GM19351 (cell line): ENCODE data around the gene MPPED1.

ENCODE experiments used
- ATAC-seq: cut with Tn5 transposase; IDR thresholded peaks from one replicate; pipeline ENCODE4 v1.9.1; 2021; ENCODE audit warnings: mild to moderate bottlenecking, moderate library complexity; ENCODE audit not compliant: unreplicated experiment

MPPED1 gene

DNA sequence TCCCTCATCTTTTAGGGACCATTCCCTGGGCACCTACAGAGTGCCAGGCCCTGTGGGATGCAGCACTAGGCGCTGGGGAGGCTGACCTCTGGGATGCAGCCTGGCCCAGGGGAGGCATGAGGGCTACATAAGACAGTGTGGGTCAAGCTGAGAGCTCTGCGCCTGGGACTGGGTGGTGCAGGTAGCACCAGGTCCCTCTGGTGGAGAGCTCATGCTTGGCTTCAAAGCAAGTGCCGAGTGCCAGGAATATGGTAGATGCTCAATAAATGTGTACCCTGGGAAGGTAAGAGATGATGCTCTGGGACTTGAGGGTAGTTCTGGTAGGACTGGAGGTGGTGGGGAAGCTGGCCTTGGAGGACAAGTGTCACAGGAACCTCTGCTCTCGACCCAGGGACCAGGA lies 2.0 kb upstream of the MPPED1 start:
- ATAC-seq, result no peak

DNA sequence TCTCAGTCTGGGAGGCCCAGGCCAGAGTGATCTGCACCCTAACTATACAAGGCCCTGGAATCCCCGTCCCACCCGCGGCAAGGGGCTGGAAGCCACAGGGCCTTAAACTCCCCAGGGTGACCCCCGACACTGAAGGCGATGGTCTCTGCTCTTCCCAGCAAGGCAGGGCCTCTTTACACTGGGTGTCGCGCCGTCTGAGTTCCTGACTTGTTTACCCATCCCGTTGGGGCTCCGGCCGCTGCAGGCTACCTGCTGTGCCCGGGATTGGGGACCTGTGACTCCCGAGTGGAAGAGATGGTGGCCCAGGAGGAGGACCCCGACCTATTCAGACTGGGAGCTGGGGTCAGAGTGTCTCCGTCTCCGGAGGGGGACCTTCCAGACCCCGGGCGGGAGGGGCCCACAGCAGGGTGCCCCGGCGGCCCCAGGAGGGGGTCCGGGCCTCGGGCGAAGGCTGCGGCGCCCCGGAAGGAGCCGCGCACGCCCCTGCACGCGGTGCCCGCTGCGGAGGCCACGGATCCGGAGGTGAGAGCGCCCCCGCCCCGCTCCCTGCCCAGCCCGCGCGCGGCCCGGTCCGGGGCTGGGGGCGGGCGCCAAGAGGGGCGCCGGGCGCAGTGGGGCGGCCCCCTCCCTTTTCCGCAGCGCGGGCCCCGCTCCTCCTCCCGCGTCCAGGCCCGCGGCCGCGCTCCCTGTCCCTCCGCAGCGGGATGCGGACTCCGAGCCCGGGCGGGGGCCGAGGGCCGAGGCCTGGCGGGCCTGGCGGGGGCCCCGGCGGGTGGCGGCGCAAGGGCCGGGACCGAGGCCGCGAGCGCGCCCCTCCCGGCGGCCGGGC lies 560 bp upstream of the MPPED1 start:
- no peak for ATAC-seq

DNA sequence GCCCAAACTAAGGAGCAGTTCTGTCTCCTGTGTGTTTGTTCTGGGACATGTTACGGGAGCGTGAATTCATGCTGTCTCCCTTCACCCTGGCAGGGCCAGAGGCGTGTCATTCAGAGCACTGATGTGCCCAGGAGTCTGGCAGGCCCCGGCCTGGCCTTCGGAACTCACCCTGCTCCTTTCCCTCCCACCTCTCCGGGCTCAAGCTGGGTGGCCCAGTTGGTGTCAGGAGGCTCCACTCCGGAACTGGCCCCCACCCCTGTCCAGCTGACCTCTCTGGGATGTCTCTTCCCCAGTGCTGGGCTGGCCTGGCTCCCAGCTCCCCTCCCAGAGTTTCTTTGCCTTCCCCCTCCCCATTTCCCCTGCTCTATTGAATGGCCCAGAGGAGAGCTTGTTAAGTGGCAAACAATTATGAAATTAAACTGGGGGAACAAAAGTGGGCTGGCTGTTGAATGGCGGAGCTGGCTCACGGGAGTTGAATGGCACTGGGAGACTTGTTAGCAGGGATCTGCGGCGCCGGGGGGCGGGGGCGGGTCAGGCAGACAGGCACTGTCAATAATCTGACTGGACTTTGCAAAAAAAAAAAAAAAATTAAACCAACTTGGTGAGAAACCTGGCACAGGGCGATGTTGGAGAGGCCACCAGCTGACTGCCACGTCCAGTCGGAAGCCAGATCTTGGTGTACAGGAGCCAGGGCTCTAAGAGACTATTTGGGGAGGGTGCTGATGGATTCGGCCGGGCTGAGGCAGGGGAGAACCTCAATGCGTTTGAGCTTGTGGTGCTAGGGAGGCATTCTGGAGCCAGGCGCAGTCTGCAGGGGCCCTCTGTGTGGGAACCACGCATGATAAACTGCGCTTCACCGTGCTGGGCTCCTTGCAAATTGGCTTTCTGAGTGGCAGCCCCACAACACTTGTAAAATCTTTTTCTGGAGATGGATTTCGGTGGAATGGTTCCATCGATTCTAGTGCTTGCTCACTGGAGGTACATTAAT lies 1.3 kb downstream of the MPPED1 start:
- ATAC-seq, result no peak

DNA sequence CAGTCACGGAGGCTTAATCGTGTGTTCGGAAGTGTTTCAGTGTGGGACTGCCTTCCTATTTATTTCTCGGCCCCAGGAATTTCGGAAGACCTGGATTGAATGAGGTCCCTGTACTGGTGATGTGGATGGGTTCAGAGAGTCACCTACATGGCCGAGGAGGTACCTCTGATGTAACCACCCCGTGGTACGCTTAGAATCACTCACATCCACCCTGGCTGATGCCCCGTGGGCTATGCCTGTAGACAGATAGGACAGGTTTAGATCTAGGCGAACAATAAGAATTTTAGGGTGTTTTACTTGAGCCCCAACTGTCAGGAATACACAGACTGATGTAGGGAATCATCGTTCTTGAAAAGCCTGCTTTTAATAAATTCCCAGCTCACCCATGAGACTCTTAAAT lies 2.0 kb downstream of the MPPED1 start:
- ATAC-seq, result no peak

DNA sequence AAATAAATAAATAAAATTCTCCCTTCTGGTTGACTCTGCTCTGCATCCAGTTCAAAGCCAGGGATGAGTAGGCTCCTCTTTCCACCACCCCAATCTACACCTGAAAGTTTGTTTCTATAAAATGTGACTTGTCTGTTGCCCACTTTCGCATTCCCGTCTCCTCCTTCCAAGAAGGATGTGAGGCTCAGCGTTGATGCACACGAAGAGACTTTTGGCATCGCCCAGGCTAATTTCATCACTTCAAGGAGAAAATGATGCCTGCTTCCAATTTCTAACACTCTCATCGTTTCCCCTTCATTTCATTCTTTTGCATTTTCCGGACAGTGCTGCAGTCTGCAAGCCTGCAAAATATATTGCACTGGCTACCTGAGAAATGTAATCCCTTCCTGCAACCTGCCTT lies 3.9 kb downstream of the MPPED1 start:
- ATAC-seq, result no peak

DNA sequence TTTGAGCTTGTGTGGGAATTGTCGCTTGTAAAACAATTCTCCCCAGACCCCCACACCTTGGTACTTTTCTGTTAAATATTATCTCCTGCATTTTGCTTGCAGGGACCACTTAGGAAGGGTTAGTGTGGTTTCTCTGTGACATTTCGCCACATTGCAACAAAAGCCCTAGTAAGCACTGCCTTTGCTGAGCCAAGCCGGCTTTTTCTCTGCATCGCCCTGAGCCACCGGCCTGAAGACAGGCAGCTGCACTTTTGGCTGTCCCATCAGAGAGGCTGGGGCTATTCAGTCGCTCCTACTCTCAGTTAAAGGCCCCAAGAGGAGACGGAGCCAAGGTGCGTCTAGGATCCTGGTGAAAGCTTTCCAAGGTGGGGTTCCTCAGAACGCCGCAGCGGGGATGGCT lies 5.7 kb downstream of the MPPED1 start:
- no peak for ATAC-seq

DNA sequence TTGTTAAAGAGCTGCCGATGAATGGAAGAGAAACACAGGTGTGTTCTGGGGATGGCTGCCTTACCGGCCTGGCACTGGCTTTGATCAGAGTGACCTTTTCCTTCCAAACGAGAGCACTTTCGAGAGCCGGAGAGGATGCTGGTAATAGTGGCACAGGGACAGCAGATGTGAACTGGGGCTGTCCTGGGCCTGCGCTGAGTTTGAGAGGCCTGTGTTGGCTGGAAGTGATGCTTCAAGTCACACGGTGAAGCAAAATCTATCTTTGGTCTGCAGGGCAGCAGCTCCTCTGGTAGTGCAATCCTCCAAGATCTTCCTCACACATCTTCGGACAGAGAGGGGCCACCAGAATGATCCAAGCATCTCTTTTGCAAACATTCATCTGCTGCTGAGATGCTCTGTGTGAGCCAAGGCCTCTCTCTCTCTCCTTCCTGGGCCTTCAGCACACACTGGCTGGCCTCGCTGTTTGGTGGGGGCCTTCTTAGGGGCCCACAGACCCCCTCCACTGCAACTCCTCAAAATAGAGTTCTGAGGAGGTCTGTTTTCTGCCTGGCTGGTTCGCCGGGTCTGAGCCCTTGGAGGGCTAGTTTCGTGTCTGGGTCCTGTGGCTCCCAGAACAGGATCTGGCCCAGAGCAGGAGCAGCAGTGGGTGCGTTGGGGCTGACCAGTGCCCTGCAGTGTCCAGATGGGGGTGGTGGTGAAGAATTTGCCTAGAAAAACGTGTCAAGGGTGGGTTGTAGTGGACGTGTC lies 6.4 kb downstream of the MPPED1 start:
- ATAC-seq, result no peak

DNA sequence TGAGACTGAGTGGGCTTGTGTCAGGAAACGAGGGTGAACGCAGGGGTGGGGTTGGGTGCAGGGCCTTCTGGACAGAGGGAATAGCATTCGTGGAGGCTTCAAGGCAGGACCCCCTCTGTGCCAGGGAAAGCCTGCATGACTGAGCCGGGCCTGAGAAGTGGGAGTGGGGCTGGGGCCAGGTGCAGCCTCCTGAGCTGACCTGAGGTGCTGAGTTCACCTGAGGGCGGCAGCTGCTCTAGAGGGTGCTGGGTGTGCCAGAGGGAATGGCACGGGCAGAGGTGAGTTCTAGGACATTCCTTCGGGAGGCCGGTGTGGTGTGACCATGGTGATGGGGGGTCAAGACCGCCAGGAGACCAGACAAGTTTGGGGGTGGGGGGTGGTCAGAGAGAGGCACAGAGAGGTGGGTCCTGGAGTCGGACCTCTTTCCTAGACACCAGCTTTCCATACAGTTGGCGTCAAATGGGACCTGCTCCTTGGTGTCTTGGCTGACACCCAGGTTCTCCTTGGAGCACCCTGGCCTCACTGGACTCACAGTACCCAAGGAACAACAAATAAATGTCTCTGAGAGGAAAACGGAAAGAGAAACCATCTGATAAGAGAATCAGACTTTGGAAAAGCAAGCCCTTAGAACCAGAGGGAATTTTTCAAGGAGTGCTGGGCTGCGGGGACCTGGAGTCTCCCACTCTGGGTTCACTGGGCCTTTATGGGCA lies 7.7 kb downstream of the MPPED1 start:
- ATAC-seq, result no peak

DNA sequence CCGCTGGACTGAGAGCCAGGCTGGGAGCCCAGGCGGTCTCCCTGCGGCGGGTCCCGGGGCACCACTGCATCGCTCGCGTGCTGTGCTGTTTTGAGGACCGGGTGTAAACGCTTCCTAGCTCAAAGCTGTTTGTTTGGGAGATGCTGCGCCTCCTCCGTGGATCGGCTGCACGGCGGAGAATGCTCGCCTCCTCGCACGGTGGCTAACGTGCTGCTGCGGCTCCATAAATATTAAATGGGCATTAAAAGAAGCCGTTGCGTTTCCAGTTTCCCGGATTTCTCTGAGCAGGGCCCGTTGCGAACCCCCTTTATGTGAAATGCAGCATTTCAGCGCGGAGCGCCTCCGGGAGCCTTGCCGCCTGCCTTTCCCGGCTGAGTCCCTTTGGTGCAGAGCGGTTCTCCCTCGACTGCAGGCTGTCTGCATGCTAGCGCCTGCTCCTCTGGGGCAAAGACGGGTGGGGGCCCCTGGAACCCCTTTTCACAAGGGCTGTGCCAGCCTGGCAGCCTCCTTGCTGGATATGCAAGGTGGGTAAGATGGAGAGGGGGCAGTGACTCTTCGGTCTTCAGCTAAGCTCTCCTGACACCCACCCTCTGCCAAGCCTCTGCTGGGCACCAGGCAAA lies 9.3 kb downstream of the MPPED1 start:
- no peak for ATAC-seq

DNA sequence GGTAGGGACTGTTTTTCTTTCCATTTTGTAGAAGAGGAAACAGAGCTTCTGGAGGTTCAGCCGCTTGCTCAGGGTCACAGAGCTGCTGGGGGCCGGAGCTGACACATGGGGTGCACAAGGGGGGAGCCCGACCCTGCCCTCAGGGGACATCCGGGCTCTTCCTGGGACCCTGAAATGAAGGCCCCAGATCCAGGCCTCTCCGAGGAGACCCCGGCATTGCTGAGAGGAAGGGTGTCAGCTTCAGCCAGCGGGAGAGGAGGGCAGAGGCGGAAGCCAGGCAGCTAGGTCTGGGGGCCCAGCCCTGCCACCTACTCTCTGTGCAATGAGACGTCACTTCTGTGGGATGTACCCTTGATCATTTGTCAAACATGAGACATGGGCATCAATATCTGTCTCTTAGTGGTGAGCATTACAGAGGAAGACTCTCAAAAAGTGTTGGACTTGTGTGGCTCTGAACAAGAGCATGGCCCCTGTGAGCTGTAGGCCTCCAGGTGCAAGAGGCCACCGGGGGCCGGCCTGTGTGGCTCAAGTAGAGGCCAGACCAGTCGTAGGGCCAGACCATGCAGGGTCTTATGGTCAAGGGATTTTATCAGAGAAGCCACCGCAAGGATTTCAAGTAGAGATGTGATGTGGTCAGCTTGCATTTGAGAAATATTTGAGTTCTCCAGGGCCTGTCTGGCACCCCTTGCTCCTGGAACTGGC lies 10.3 kb downstream of the MPPED1 start:
- no peak for ATAC-seq

DNA sequence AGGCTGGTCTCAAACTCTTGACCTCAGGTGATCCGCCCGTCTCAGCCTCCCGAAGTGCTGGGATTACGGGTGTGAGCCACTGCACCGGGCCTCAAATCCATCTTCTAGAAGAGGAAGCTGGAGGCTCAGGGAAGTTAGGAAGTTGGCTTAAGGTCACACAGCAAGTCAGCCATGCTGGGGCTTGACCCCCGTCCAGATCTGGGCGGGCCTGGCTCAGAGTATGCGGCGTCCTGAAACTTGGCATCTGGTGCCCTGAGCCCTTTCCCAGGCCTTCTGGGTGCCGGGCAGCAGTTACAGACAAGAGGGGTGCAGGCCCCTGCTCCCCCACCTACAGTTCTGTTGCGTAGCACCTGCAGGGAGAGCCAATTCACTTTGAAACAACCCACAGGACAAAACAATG lies 11.2 kb downstream of the MPPED1 start:
- no peak for ATAC-seq

DNA sequence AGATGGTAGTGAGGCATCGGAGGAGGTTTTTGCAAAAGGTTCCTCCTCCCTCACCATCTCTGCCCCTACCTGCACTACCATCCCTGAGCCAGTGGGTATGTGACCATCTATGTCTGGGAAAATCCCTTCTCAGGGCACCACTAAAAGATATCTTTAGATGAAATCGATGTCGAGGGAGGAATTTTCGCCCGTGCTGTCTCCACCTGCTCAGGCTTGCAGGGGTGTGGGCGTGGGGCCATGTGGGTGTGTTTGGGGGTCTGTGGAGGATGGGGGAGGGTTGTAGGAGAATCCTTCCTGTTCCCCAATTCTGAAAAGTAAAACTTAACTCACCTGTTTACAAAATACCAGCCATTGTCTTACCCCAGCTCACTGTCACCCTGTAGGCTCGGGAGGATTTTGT lies 12.4 kb downstream of the MPPED1 start:
- ATAC-seq, result no peak

DNA sequence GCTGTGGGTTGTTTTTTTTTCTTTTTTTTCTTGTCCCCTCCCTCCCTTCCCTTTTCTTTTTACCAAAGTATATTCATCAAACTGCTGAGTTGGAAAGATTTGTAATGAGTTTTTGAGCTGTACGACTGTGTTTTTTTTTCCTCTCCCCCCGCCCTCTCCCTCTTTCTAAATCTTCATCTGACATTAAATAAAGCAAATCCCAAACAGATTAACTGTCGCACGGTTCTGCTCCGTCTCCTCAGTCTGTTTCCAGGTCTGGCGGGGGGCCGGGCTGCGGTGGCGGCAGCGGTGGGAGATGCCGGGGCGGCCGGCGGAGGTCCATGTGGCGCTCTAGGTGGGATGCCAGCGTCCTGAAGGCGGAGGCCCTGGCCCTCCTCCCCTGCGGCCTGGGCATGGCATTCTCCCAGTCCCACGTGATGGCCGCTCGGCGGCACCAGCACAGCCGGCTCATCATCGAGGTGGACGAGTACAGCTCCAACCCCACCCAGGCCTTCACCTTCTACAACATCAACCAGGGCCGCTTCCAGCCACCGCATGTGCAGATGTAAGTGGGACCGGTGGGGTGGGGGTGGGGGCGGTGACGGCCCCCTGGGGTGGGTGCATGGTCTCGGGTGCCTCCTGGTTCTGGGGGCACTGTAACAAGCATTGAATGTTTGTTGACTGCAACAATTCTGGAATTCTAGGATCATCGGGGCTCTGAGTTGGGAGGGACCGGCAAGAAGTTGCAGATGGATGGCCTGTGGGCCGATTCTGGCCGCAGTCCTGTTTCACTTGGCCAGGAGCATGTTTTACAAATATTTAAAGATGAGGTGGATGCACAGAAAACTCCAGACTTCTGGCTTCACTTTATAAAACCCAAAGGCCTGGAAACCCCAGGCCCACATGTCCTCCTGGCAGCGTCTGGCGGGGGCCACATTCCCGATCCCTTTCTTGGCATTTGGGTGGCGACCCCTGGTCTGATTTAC lies 13.1 kb downstream of the MPPED1 start:
- no peak for ATAC-seq

DNA sequence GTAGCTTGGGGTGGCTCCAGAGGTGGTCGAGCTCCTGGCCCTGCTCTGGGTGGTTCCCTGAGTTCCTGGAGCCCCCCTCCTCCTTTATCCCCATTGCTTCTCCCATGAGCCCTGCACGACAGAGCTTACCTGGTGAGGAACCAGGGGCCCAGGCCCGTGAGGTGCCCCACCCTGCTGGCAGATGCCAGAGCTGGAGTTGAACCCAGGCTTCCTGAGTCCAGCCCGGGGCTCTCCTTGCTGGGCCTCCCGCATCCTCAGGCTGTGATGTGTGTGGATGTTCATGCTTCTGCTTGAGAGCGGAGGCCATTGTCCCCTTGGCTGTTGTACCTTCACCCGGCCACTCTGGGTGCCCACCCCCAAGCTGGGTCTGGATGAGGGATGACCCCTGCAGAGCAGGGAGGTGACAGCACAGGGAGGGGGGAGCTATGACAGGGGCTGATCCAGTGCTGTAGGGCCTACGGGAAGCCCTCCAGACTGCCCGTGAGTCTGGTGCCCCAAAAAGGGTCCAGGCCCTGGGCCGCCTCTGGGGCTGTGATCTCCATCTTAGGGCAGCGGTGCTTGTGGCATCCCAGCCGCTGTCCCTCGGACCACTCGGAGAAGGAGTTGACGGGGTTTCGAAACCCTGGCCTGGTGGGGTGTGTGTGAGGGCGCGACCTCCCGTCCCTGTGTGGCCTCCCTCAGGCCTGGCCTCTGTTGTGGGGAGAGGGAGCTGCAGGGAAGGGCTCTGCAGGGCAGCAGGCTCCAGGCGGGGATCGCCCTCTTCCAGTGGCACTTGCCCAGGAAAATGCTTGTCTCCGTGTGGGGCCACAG lies 14.4 kb downstream of the MPPED1 start:
- ATAC-seq, result no peak

DNA sequence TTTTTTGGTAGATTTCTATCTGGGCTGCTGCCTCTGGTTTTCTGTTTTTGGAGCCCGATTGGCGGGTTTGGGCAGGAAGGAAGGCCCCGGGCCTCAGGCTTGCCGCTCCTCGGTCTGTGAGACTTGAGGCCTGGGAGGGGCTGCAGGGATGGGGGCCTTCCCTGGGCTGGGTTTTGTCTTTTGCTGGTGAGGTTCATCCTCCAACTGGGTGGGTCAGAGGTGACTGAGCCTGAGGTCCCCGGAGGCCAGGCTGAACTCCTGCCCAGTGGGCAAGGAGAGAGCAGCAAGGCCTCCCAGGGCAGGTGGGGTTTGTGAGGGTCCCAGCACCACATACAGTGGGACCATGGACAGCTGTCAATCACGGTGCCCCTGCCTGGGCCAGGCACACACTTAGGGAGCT lies 15.0 kb downstream of the MPPED1 start:
- ATAC-seq, result no peak

DNA sequence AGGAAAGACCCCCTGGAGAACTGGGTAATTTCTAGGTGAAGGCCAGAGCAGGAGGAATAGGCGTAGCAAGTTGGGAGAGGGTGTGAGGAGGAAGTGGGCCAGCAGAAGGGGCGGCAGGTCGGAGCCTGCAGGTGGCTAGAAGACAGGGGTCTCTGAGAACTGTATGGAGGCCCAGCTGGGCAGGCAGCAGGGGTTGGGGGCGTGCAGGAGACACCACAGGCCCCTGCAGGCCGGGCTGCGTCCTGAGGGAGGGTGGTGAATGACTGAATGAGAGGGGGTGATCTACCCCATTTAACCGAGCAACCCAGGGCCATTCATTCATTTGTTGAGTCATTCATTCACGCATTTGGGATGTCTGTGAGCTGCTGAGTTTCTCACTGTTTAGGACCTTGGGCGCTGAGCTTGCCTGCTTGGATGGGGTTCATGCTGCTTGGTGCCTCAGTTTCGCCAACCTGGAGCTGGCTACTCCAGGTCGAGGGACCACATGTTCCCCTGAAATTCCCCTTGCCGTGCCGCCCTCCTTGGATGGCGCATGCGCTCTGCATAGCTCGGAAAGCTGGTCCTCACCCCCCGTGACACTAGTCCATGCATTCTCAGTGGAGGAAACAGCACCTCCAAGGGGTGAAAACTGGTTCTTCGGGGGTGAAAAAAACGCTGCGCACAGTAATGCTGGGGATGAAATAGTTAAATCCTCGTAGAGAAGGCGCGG lies 15.6 kb downstream of the MPPED1 start:
- no peak for ATAC-seq

DNA sequence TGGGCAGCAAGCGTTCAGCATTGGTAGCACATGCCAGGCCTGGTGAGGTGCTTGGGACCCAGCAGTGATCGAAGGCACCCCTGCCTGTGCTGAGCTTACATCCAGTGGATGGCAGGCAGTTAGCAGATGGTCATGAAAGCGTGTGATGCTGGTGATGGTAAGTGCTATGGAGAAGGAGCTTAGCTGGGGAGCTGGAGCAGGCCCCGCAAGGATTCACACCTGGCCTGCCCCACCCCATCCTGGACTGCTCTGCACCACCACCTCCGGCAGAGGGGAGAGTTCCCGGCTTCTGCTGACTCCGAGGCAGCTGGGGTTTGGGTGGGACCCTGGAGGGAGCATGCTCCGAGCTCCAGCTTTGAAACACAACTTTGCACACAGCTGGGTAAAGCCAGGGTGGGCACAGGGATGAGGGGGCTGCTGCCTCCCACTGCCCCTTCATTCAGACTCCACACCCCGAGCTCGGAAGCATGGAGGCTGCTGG lies 16.2 kb downstream of the MPPED1 start:
- ATAC-seq, result no peak
